Stimulated activated CD8-positive, alpha-beta memory T cell treated with anti-CD3 and anti-CD28 coated beads, Interleukin-15, amount 100 ng/mL, for 48 hours (primary cell): ENCODE measurements around the gene CD300H.
"Not testable (repeated sequence)": the region's sequence is repeated elsewhere in the genome, so short reads cannot be mapped to it uniquely, and the experiment has no call there.

Experiments
- DNase-seq, 2 donors: peaks; one replicate each; pipeline ENCODE4 v3.0.0-alpha.2; 2020; ENCODE audit warnings: low read depth in 2 of 2

Gene CD300H

DNA sequence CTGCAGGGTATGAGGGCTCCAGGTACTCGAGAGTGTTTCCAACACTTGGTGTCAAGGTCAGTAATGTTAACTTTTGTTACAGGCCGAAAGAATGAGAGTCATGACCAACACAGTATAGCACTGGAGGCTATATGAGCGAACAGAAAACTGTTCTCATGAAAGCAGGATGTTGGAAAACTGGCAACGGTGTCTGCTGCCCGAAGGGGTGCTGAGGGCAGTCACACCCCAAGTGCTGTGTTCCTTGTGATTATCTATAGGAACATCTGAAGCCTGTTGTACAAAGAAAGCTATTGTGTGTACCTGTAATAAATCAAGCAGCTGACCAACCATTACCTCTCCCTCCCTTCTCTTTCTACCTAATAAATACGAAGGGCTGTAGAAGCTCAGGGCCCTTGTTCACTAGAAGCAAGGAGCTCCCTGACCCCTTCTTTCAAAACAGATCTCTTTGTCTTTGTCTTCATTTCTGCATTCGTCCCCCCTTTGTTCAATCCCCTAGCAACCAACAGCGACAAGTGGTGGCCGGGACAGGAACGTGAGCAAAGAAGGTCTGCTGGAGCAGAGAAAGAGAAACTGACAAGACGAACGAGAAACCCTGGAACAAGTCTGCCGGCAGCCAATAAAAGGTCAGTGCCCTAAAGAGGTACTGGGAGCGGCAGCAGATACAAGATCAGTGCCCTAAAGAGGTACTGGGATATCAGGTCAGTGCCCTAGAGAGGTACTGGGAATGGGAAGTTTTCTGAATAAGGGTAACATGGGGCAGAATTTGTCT, 17.2 kb upstream of the CD300H start:
- DNase-seq = no peak

DNA sequence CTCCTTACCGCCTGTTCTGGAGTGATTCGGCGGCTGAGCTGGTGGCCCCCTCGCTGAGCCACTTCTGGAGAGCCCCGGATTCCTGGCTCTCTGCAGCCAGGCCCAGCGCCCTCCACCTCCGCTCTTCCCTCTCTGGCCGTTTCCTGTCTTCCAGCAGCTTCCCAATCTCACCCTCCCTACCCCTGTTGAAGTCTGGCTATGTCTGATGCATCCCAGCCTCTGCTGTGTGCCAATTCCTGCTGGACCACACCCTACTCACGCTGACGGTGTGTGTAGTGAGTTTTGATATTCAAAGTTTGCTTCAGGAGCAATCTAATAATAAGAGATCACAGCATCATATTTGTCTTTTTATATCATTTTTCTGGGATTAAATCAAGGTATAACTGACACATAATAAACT, 15.3 kb upstream of the CD300H start:
- DNase-seq = no peak

DNA sequence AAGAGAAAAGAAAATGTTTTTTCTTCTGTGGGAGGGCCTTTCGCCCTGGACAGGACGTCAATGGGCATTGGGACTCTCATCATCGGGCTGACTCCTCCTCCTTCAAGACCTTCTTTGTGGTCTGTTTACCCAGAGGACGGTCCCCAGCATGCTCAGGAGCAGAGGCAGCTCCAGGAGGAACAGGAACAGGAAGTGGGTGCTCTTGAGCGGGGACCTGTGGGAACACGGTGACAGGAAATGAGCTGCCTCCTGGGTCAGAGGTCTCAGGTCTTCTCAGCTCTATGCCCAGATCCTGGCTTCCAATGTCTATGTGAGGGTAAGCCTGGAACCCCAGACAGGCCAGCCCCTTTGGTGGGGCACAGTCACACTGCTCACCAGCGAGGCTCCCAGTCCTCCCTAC, 12.6 kb upstream of the CD300H start:
- no peak for DNase-seq

DNA sequence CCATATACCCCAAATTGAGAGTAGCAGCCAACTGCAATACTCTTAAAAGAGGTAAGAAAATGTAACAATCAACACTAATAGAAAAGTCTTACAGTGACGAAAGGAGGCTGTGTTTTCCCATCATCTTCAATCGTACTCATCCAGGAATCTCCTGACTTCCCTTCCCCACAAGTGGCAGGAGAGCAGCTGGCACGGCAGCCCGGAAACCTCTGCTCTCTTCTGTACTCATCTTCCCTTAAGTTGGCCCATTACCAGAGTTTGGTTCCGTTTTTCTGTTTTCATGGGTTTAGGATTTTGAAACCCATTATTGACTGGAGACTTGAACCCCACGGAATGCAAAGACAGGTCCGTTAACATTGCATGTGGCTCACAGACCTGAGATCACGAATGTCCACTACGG, 11.7 kb upstream of the CD300H start:
- DNase-seq = no peak

DNA sequence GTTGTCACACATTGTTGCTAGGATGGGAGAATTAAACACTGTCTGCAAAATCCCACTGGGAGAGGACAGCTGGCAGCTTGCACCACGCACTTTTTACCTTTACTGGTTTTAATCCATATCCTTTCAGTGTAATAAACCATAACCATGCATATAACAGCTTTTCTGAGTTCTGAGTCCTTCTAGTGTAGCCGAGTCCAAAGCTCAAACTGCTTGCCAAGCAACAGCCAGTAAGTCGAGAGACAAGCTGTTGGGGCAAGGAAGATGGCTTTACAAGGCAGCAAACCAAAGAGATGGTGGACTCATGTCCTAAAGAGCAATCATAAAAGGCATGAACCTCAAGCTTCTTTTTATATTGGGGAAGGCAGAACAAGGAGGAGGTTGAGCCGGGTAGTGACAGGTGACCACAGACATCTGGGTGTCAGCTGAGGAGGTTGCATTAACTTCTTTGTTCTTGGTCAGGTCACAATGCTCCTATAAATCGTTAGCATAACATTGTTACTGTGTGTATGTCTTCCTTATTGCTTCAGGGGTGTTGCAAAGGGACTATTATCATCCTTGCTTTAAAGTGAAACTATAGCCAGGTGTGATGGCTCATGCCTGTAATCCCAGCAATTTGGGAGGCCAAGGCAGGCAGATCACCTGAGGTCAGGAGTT, 7.3 kb upstream of the CD300H start:
- DNase-seq = no peak

DNA sequence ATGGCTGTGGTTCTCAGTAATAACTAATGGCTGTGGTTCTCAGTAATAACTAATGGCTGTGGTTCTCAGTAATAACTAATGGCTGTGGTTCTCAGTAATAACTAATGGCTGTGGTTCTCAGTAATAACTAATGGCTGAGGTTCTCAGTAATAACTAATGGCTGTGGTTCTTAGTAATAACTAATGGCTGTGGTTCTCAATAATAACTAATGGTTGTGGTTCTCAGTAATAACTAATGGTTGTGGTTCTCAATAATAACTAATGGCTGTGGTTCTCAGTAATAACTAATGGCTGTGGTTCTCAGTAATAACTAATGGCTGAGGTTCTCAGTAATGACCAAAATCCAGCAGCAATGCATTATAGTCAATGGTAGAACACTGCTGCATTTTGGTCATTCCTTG, 6.3 kb upstream of the CD300H start:
- not testable (repeated sequence) for DNase-seq

DNA sequence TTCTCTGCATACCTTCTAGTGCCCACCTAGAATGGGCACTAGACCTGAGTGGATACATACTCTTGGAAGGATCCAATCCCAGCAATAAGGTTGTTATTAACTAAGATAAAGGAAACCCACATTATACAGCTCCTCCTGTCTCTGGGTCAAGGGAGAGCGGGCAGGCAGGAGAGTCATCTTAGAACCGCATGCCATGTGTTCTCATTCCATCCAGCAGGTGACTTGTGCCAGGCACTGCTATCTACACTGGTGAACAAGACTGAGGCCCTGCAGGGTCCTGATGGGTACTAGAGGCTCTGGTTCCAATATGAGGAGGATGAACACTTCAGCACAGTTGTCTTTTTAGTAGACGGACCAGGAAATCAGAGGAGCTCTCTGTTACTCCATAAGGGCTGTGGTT, 5.9 kb upstream of the CD300H start:
- DNase-seq = no peak

DNA sequence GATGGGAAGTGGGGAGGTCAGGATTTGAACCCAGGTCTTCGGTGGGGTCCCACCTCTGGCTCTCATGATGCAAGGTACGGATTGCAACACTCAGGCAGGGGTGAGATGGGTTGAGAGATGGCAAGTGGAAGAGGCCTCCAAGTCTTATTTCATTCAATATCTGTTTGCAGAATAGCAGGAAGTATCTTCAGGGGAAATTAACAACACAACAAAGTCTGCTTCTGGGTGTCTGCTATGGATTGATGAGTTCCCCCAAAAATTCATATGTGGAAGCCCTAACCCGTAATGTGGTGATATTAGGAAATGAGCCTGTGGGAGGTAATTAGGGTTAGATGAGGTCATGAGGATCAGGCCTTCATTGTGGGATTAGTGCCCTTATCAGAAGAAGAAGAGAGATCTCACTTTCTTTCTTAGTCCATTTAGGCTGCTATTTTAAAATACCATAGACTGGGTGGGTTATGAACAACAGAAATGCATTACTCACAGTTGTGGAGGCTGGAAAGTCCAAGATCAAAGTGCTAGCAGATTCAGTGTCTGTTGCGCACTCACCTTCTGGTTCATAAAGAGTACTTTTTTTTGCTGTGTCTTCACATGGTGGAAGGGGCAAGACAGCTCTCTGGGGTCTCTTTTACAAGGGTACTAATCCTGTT, 4.4 kb upstream of the CD300H start:
- DNase-seq = no peak

DNA sequence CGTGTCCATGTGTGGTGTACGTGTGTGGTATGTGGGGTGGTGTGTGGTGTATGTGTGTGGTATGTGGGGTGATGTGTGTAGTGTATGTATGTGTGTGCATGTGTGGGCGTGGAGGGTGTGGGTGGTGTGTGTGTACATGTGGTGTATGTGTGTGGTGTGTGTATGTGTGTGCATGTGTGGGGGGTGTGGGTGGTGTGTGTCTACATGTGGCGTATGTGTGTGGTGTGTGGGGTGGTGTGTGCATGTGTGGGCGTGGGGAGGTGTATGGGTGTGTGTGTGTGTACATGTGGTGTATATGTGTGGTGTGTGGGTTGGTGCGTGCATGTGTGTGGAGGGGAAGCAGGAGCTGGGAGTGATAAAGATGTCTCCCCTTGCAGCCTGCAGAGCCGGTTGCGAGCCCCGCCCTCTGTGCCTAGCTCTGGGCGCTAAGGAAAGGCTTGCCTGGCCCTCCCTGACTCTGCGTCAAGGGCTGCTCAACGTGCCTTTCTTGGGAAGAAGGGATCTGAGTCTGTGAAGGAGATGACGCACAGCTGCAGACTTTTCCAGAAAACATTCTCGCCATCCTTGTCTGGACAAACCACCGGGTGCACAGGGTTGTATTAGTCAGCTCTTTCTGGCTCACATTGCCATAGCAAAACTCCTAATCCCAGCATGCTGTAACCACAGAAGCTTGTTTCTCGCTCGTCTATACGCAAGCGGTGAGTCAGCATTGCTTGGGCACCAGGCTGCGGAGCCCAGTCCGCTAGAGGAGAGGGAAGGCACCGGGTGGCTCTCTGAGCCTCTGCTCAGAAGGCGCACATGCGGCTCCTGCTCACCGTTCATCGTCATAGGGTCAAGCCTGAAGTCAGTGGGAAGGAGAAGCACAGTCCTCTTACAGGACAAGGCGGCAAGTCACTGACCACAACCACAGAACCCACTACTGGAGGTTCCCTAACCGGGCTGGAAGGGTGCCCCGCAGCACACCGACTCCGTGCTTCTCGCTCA, 2.0 kb upstream of the CD300H start:
- DNase-seq = peak; percentile 22 to 33

DNA sequence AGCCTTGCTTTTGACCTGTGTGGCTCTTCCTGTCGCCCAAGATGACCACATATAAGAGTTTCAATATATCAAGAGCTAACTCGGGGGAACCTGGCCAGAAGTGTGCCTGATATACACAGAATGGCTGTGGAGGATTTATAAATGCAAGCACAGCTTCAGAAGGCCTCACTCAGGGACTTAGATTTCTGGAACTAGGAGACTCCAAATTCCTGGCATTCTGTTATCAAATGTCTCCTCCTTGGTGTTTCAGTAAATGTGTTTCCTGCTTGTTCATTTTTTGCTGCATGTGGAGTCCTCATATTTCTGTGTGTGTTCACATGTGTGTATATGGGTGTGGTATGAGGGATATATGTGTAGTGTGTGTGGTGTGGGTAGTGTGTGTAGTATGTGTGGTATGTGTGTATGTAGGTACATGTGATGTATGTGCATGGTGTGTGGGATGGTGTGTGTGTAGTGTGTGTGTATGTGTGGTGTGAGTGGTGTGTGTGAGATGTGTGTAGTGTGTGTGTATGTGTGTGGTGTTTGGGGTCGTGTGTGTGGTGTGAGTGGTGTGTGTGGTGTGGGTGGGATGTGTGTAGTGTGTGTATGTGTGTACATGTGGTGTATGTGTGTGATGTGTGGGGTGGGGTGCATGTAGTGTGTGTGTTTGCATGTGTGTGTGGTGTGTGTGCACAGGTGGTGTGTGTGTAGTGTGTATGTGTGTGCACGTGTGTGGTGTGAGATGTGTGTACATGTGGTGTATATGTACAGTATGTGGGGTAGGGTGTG, 981 bp upstream of the CD300H start:
- DNase-seq = no peak

DNA sequence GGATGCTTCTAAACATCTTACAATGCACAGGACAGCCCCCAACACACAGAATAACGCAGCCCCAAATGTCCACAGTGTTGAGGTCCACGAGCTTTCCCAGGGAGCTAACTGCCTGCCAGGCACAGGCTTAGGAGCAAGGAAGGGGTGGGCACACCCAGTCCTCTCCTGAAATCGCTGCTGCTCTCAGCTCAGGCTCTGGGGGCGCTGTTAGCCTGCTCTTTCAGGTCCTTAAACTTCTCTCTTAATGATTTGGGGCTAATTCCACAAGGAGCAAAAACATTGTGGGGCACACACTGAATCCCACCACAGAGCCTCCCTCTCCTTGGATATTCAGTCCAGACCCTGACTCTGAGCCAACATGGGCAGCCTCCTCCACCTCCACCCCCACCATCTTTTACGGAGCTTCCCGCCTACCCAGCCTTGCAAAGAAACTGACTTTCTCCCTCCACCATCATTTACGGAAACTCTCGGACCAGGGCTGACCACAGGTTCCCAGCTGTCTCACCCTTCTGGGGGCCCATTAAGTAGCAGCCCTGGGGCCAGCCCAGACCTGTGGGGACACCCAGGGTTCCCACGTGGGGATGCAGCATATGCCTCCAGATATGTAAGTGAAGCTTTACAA, 1.1 kb downstream of the CD300H start:
- no peak for DNase-seq

DNA sequence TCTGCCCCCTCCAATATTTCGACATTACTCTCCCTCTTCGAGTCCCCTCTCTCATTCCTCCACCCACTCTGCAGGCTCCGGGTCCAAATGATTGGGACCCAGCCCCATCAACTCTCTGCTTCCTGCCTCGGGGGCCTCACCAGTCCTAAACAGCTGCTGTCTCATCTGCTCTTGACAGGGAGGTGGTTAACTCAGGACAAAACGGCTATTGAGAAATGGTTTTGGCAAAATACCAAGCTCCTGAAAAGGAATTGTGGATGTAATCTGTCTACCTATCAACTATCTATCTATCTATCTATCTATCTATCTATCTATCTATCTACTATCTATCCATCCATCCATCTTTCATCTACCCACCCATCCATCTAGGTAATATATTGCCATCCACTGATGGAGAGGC, 2.2 kb downstream of the CD300H start:
- no peak for DNase-seq

DNA sequence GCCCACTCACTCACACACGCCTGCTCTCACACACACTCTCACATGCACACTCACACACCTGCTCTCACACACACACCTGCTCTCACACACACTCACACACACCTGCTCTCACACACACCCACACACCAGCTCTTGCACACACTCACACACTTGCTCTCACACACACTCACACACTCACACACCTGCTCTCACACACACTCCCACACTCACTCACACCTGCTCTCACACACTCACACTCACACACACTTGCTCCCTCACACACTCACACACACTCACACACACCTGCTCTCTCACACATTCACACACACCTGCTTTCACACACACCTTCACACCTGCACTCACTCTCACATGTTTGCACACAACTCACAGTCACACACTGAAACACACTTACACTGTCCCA, 4.0 kb downstream of the CD300H start:
- DNase-seq = no peak

DNA sequence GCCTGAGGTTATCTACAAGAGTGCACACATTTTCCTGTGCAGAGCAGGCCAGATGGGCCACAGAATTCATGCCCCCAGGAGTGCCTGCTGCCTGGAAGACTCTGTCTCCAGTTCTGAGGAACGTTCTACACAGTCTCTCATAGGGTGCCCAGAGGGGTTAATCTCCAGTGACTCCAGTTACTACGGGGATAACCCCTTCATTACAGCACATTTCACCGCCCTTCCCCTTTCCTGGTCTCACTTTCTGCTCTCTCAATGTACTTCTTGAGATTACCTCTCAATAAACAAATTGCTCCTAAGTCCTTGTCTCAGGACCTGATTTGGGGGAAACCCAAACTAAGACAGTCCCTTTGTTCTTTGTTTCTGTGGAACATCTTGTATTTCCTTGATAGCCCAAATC, 5.7 kb downstream of the CD300H start:
- no peak for DNase-seq

DNA sequence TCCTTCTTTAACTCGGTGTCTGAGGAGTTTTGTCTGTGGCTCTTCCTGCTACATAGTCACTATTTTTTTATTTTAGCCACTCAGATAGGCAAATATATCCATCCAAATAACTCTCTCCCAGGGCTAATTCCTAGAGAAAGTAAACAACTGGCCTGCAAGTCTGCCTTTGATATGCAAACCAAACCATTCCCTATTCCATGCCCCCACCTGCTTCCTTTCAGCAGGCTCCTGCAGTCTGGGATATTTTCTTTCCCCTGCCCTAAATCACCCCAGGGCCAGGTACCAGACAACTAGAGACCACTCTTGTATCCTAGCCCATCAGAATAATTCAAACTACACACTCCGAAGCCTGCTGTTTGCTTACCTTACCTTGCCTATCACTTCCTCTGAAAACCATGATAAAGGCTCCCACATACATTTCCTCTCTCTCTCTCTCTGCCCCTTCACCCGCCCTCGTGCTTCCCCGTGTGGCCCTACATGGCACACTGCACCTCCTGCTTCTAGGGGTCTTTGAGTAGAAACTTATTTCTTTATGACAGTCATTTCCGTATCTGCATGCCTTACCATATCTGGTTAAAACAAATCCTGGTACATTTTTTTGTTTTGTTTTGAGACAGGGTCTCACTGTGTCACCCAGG, 8.3 kb downstream of the CD300H start:
- DNase-seq = no peak

DNA sequence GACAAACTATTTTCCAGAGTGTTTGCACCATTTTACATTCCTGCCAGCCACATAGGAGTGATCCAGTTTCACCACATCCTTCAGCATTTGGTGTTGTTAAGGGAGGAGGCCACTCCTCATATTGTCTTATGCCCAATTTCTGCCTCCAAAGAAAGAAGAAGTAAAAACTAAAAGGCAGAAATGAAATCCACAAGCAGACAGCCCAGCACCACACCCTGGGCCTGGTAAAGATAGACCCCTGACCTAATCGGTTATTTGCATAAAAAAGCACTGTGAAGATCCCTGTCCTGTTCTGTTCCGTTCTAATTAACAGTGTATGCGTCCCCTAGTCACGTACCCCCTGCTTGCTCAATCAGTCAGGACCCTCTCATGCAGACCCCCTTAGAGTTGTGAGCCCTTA, 8.9 kb downstream of the CD300H start:
- DNase-seq = not testable (repeated sequence)

DNA sequence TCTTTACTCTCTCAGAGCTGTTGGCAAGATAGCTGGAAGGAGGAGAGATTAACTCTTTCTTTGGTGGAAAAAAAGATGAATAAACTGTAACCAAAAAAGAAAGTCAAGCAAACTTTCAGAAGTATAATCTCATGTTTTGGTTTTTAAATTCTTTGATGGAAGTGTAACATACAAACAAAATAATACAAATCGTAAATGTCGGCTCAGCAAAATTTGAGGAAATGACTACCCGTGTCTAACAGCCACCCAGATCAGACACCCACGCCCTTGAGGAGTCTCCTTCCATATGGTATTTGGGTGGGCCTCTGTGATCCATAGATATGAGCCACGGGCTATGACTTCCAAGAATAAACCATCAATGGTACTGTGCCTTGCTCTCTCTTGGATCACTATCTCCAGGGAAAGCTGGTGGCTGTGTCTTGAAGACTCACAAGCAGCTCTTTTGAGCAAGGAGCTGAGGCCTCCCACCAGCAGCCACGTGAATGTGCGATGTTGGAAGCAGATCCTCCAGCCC, 11.8 kb downstream of the CD300H start:
- DNase-seq = no peak

DNA sequence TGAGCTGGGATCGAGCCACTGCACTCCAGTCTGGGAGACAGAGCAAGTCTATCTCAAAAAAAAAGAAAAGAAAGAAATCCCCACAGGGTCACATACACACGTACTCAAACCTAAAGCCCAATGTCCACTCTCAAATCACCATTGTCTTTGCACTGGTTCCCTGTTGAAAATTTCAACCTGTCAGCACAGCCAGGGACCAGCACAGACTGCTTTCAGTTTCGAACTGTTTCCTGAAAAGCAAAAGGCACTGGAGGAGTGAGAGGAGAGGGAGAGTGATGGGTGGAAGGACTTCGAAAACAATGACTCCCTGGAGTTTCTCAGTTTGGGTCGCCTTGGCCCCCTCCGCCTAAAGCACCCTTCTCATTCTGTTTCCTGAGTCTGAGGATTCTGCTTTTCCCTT, 12.4 kb downstream of the CD300H start:
- no peak for DNase-seq

DNA sequence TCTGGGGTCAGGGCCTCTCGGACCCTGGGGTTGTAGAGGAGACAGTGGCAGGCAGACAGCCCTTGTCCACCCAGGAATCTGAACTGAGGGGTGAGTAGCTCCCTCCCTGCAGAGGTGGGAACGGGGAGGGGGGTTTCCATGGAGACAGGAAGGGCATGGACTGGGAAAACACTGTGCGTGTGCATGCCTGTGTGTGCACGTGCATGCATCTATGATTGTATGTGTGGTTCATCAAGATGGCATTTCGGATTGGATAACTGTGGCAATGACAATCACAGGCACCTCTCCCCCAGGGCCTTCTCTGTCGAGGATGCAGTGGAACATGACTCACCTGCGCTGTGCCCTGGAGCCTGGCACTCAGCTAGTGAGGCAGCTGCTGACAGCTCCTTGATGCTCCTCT, 15.3 kb downstream of the CD300H start:
- no peak for DNase-seq

DNA sequence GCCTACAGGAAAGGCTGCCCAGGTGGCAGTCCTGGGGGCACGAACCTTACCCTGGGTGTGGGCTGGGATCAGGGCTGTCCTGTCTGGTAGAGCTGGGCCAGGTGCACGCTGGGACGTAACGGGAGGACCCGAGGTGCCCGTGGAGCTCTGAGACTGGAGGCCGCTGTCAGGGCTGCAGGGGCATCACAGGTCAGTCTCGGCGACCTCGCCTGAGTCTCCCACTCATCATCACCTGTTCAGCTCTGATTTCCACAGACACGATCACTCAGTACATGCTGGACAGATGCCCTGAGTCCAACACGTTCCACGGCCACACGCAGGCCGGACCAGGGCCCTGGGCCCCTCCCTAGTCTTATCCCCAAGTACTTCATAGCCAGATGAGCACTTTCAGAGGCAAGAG, 16.7 kb downstream of the CD300H start:
- no peak for DNase-seq
